Islet of Langerhans (tissue), 1 donor: ENCODE measurements around the gene AMELX.

Source experiments
- FAIRE-seq: peaks from one replicate; lab custom pipeline; 2011; peaks lifted over from hg19 to GRCh38; lab: Jason Lieb, UNC

AMELX gene

DNA sequence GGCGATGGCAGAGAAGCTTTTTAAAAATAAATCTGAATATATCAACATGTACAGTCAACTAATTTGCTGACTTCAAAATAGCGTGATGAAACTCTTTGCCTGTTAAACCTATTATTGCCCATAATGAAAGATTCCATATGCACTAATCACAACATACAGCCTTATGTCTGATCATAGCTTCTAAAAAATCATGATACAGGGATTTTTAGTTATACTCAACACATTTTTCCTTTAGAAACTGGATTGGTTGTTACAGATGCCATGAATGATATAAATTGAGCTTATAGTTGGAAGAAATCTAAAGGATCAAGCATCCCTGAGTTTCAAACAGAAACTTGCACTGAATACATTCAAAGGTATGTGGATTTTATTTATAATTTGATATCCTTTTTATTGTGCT, at the start of gene AMELX:
AMELX (plus strand) TSS at position 301 of the 400 bp plus-strand sequence. CDS start 1,376 bp downstream, outside the sequence.
- no peak for FAIRE-seq

DNA sequence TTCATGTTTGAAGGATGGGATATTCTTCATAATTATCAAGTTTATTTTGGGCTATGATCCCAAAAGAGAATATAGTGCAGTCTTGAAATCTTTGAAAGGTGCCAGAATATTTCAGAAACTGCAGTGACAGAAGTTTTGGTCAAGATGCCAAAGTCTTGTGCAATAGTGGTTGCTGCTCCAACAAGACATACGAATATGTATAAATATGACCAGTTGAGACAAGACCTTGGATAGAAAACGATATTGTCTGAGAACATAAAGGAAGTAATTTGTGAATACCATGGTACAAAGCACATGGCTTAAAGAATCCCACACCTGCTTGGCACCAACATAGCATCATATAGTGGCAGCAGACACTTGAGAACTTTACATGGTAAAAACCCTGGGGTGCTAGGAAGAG, 48.6 kb upstream of the AMELX start:
- no peak for FAIRE-seq

DNA sequence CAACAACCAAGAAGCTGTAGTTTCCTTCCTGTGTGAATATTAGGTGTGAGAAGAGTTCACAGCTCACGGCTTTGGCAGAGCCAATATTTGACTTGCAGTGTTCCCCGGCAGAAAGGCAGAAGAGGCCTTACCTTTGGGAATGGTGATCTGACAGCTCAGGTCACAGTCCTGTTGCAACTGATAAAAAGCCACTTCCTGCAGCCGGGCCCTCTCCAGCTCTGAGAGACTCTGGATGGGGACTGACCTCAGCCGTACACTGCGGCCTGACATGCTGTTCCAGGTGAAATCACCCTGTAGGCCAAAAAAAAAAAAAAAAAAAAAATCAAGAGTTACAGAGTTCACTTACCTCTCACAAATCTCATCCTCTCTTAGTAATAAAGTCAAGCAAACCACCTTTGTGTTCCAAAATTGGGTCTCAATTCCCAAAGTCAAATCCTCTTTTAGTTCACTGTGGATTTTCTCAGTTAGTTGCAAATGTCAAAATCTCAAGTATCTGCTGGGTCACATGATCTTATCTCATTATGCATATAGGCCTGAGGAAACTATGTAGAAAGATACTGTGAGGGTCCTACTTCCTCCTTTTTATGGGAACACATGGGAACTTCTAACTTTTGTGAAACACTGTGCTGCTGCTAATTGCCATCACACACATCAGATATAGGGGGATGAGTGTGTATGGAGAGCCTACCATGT, 38.6 kb upstream of the AMELX start:
- FAIRE-seq = no peak

- FAIRE-seq = no peak
Observed at GRCh38 chrX:11257290-11257689, 35.9 kb upstream of the AMELX start.

DNA sequence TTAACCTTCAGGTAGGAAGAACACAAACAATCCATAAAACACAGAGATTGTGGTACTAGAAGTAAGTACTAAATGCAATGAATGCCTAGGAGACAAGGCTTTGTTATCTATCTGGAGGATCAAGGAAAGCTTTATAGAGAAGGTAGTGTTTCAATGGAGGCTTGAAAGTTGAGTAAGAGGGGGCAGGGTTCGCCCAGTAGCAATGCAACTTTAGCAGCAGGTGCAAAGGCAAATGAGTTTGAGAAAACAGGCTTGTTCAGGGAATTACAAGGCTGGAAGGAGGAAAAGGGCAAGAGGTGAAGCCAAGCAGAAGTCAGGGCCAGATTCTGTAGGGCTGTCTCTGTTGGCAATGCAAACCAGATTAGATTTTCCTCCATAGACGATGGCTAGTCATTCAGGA, 35.5 kb upstream of the AMELX start:
- no peak for FAIRE-seq

- FAIRE-seq = no peak
Observed at GRCh38 chrX:11259437-11259836, 33.8 kb upstream of the AMELX start.

DNA sequence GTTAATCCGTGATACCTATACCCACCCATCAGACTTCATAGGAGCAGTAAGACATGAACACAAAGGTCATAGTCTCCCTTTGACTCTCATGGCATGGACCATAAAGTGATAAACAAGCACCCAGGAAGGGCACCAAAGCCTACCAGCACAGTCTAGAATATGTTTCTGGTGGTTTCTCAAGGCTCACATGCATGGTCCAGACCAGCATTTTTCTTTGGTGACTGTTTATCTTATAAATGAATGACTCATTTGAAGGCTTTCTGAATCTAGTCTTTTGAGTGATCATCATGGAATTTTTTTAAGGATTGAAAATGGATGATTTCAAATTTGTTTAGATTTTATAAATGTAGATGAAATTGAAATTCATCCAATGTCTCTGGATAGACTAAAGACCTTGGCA, 32.0 kb upstream of the AMELX start:
- FAIRE-seq = no peak

- no peak for FAIRE-seq
Observed at GRCh38 chrX:11264925-11265324, 28.3 kb upstream of the AMELX start.

DNA sequence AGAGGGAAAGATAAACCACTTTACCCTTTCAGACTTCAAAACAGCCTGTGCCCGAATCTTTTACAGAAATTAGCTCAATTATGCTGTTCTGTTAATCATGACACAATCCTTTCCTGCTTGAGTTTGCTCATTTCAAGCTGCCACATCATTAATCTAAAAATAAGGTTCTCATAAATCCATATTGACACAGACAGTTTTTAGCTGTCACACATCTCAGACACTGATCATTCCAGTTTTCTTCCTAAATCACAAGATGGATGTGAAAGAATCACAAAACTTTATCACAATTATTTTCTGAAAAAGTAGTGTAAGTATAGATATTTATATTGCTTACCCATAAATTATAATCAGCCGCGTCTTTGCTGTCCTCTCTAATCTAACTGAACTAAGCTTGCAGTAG, 27.9 kb upstream of the AMELX start:
- FAIRE-seq = no peak

GRCh38 chrX:11266573-11267003, 26.6 kb upstream of the AMELX start:
- no peak for FAIRE-seq

GRCh38 chrX:11267425-11267824, 25.8 kb upstream of the AMELX start:
- FAIRE-seq = no peak

GRCh38 chrX:11269006-11269405, 24.2 kb upstream of the AMELX start:
- FAIRE-seq = no peak

DNA sequence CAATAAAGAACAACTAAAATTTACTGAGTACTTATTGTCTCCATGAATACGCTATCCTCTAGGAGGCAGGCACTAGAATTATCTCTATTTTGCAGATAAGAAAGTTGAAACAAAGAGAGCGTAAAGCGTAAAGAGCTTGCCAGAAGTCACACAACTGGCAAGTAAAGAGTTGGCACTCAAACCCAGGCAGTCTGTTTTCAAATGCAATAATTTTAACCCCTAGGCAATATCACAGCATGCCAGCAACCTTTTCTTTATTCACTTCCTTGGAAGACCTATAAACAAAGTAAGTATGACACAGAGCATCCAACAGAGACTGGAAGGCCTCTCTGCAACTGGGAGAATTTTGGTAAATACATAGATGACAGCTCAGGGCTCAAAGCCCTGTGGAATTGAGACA, 23.2 kb upstream of the AMELX start:
- FAIRE-seq = no peak

DNA sequence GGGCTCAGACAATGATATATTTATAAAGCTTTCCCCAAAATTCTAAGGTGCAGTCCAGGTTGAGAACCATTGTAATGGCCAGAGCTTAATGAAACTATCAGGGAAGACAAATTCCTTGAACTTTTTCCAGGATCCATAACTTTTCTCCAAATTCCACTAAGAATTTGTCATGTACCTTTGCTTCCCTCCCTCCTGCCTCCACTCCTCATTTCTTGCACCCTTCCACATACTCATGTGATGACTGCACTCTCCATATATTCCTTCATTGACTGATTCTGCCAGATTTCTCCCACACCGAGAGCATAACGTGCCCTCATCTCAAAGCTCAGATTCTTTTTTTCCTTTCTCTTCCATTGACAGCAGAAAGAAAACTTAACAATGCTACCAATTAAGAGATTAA, 20.9 kb upstream of the AMELX start:
- no peak for FAIRE-seq

- no peak for FAIRE-seq
Observed at GRCh38 chrX:11272863-11273262, 20.4 kb upstream of the AMELX start.

DNA sequence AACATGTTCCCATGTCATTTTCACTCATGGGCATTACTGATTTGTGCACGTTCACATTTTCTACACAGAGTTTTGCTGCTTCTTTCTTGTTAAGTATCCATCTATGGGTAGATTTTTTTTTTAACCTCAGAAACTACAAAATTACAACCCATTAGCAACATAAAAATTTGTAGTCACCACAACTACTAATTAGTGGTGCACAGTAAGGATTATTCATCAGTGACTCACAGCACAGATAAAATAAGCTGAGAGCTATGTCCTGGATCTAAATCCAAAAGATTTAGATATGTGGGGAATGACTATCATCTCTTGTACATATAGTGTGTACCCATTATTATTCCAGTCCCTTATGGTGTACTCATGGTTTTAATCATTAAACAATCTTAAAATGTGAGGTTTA, 19.7 kb upstream of the AMELX start:
- no peak for FAIRE-seq

DNA sequence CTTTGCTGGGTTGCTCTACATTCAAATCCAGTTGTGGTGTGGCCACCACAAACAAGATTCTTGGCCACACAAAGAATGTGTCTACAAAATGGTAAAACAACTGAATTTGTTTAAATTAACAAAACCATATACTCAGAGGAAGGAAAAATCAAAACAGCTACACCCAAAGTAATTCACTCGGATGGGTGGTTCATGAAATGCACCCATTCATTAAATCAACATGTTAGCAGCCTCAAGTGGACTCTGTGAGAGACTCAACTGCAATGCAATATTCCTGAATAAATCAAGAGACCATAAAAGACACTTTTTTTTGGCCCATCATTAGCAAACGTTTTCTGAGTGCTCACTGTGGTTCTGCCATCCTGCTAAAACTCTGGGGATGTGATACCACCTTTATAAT, 11.2 kb upstream of the AMELX start:
- no peak for FAIRE-seq

DNA sequence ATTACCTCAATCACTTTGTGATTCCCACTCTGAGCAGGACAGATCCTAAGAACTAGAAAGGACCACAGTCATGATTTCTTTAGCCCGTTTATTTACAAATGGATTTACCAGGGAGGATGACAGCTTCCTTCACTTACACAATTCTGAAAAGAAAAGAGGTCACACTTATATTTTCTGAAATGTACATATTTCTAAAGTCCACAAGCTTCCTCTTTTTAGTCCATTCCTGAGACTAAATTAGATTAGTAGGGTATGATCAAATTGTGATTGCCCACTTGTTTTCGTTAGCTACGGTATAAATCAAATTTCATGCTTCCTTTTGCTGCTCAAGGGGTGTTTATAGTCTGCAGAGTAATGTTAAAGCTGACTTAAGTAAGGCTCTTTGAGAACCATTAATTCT, 7.6 kb upstream of the AMELX start:
- FAIRE-seq = no peak

DNA sequence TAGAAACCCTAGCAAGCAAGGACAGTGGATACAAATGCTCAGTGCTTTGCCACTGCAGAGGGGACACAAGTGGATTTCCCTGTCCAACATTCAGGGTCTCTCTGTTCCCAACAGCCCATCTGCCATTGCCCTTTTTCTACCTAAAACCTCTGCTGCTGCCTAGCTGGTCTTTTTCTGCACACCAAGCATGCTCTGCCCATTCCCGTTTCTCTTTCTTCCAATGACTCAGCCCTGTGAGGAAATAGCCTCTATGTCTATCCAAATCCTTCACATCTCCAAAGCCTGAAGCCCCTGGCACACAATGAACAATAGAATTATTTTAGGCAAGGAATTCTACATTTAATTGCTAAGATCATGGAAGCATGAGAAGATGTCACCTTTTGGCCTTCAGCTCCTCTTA, 5.7 kb upstream of the AMELX start:
- no peak for FAIRE-seq

DNA sequence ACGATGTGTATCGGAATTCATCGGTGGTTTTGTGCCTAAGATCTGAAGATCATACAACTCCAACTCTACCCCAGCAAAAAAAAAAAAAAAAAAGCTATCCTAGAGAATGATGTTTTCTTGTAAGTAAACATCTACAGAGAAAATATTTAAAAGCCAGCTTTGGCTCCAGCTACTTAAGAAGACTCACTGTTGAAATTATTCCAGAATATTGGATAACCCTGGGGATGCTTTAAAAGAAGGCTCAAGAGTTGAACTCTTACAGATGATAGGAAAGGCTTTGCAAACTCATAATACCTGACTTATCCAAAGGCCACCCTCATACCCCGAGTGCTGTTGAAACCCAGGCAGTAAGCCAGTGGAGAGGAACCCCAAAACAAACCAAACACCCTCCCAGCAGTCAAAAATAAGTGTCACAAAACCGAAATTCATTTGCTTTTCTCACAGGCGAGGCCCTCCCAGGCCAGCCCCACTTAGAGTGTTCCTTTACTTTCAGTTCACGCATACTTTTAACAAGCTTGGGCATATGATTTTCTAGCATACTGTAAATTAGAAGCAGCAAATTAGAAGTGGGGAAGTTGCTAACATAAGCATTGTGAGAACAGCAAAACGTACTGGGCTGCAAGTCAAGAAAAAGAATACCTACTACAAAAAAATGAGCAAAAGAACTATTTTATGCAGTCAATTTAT, 2.7 kb upstream of the AMELX start:
- FAIRE-seq = no peak

- no peak for FAIRE-seq
Observed at GRCh38 chrX:11296051-11296450, 2.8 kb downstream of the AMELX start.

DNA sequence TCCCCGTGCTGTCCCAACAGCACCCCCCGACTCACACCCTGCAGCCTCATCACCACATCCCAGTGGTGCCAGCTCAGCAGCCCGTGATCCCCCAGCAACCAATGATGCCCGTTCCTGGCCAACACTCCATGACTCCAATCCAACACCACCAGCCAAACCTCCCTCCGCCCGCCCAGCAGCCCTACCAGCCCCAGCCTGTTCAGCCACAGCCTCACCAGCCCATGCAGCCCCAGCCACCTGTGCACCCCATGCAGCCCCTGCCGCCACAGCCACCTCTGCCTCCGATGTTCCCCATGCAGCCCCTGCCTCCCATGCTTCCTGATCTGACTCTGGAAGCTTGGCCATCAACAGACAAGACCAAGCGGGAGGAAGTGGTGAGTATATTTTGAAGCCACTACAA, 5.4 kb downstream of the AMELX start:
- no peak for FAIRE-seq

GRCh38 chrX:11304829-11305228, 11.6 kb downstream of the AMELX start:
- no peak for FAIRE-seq

DNA sequence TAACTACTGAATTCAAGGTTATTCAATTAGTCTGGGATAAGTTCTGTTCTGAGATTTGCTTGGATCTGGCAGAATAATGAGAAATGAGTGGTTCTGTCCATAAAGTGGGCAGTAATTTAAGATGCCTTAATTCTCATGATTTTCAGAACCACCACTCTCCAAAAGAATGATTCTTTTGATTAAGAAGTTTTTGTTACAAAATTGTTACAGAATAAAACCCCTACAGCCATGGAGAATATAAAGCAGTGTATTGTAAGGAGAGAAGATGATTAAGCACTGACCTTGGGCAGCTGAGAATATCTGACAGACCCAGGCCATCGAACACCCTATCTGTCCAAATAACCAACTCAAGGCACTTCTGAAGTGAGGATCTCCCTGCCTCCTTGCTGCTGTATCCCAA, 12.4 kb downstream of the AMELX start:
- FAIRE-seq = no peak
